ENCODE results near the gene NUDT14. TPM values are rescaled to one million over a fixed set of nuclear protein-coding genes. Genes with fewer than 3 reads are reported as not detected.

The NUDT14 gene
- polyA plus RNA-seq, 5 donors, result 21.3 to 48.9 (median 28.6) TPM

DNA sequence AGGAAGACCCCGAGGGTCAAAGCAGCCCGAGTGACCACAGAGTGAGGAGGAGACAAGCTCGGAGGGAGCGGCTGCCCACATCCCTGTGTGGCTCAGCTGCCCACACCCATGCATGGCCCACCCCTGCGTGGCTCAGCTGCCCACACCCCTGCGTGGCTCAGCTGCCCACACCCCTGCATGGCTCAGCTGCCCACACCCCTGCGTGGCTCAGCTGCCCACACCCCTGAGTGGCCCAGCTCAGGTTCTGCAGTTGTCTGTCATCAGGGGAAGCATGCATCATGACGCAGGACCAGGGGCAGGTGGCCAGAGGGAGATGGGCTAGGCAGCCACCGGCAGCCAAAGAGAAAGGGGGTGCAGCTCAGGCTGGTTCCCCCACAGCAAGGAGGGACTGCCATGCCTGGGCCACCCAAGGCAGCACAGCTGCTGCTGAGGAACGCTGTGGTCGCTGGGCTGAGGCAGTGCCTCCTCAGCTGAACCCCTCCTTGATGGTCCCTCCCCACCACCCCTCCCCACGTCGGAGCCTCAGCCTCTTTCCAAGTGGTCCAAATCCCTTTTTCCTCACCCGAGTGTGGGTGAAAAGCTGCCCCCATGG lies 33.3 kb upstream of the NUDT14 start:
- no peak for DNase-seq

- DNase-seq, result no peak
Observed at GRCh38 chr14:105213361-105213760, 32.2 kb upstream of the NUDT14 start.

DNA sequence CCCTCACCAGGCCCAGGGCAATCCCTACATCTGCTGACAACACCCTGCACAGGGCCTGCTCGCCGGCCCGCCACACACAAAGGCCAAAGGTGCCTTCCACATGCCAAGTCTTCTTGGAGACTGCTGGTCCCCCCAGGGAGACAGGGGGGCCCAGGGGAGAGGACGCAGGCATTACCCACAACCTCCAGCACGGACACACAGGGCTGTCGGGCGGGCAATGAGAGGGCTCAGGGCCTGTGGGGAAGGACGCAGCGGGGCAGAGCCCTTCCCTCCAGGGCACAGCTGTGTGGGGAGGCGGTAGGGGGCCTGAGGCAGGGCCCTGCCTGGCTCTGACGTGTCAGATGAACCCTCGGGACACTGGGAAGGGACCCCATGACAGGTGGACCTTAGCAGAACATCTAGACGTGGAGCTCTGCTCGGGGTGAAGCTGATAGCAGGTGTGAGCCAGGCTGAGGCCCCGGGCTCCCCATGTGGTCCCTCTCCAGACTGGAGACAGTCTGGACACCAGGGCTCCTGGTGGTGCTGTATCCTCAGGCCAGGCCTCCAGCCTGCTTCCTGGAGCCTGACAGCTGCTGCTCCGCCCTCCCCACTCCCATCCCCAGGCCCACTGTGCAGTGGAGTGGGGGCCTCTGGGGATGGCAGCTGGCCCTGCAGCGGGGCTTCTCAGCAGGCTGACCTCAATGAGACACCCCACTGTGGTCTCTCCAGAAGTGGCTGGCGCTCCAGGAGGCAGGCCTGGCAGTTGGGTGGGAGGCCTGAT lies 31.6 kb upstream of the NUDT14 start:
- no peak for DNase-seq

DNA sequence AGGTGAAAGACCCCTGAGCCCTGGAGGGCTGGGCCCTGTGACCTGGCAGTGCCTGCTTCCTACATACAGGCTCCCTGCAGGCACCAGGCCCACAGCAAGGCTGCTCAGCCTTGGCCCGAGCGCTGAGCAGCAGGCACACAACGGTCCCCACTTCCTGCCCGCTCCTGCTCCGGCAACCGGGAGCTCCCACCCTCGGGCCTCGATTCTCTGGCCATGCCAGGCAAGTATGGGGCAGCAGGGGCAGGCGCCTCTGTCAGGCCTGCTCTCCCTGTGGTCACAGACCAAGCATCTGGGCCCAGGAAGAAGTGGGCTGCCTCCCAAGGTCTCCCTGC lies 30.6 kb upstream of the NUDT14 start:
- no peak for DNase-seq

DNA sequence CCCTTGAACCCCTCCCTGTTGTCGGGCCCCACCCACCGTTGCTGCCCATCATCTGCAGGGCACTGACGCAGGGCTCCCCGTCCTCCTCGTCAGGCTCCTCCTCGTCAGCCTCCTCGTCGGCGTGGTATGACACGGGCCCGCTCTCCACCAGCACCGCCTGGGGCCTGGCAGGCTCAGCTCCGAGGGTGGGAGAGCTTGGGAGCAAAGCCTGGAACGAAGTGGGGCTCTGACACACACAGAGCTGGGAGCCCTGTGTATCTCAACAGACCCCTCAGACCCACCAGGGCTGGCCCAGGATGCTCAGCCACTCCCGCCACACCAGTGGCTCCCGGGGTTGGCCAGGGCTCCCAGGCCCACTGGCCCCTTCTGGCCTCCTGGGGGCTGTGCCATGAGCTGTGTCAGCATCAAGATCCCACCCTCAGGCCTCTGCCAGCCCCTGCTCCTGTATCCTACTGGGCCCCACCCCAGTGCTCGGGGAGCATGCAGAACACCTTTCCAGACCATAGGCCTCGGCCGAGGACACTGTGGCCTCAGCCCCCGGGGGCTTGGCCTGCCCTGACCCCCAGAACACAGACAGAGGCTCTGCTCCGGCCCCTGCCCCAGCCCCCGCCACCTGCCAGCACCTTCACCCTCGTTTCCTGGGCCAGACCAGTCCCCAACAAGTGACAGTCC lies 30.1 kb upstream of the NUDT14 start:
- DNase-seq, result no peak

GRCh38 chr14:105210266-105211025 lies 29.3 kb upstream of the NUDT14 start:
- DNase-seq, result no peak

DNA sequence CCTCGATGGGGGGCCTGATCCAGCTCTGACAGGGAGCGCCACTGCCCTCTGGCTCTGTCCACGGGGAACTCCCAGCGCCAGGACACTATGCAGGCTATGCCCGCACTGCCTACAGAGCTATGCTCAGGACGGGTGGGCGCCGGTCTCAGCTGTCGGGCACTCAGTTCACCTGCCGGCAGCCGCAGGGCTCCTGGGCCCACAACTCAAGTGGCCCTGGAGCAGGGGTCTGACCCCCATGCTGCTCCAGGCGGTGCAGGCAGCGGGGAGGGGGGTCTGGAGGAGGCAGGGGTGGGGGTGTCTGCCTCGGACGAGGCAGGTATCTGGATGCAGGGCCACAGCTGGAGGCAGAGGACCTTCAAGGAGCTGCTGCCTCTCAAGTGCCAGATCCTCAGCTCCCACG lies 28.5 kb upstream of the NUDT14 start:
- DNase-seq, result no peak

- DNase-seq, result no peak
Observed at GRCh38 chr14:105209091-105209490, 28.0 kb upstream of the NUDT14 start.

- DNase-seq, result no peak
Observed at GRCh38 chr14:105208738-105209075, 27.6 kb upstream of the NUDT14 start.

- no peak for DNase-seq
Observed at GRCh38 chr14:105207996-105208737, 27.1 kb upstream of the NUDT14 start.

DNA sequence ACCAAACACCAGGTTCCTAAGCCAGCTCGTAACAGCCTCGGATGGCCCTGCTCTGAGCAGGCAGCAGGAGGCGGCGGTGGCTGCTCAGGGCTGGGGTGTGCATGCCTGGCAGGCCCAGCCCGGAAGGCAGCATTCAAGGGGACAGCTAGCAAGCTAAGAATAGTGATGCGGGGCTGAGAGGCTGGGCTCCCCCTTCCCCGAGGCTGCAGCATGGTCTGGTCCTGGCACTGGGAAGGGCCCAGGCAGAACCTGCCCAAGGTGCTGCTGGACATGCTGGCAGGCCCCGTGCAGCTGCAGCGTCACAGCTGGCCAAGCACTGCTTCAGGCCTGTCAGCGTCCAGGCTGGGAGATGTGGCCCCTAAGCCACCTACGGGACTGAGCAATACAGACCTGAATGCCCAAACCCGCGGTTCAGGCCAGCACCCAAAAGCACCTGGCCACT lies 26.4 kb upstream of the NUDT14 start:
- DNase-seq, result no peak

DNA sequence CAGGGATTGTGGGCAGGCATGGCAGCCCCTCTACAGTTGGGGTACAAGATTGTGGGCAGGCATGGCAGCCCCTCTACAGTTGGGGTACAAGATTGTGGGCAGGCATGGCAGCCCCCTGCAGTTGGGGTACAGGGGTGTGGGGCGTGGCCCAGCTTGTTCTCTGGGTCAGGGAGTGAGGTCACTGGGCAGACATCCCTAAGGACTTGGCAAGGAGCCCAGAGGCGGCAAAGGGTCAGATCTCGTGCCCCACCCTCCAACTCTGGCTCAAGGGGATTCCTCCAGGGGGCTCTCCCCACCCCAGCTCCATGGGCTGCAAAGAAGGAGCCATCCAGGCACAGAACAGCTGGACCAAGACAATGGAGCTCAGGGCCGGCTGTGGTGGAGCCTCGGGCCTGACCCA lies 25.8 kb upstream of the NUDT14 start:
- DNase-seq, result no peak

- no peak for DNase-seq
Observed at GRCh38 chr14:105205673-105206208, 24.6 kb upstream of the NUDT14 start.

DNA sequence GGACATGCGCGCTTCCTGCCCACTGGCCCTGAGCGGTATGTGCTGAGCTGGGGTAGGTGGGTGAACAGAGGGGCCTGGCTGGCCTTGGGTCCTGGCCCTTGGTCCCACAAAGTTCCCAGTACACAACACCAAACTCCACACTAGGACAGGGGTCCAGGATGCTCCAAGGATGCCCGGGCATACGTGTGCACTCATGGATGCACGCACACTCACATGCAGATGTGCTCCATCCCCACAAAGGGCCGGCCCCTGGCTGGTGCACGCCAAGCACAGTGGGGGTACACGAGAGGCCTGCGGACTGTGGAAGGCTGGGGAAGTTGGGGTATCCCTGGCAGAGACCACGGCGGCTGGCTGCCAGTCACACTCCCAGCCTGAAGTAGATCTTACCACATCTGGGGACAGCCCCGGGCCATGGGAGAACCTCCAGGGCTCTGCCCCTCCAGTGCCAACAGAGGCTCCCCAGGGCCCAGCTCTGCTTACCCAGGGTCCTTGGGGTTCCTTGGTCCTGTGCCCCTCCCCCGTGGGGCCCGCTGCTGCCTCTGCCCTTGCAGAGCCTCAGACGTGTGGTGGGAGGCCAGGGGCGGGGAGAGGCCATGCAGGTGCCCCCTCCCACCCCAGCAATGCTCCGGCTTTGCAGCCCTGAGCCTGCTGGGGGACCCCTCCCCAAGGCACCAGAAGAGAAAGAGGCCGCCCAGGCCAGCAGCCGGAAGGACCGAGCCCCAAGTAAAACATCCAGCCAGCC lies 24.0 kb upstream of the NUDT14 start:
- no peak for DNase-seq

DNA sequence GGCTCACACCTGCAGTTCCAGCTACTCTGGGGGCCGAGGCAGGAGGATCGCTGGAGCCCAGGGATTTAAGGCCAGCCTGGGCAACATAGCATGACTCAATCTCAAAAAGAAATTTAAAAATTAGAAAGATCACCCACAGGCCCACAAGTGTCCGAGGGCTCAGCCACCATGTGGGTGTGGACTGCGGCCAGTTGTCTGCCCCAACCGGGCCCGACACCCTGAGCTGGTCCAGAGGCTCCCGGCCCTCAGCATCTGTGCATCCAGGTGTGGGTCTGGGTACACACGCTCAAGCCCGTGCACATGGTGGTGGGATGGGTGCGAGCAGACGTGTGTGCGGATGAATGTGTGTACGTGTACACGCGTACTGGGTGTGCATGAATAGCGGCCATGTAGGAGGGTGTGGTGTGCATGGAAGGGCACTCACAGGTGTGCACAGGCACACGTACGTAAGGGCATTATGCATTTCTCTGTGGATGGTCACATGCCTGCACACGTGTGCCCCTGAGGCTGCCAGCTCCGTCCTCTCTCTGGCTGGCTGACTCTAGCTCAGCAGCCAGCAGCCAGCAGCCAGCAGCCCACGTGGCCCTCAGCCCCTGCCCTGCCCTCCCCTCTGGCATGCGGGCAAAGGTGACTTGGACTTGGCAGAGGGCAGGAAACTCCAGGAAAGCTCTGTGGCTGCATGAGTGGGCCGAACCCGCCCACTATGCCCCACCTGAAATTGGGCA lies 23.3 kb upstream of the NUDT14 start:
- no peak for DNase-seq

GRCh38 chr14:105203701-105204100 lies 22.6 kb upstream of the NUDT14 start:
- no peak for DNase-seq

GRCh38 chr14:105203057-105203531 lies 22.0 kb upstream of the NUDT14 start:
- peak in 1 of 2 donors; percentile 59 for DNase-seq

DNA sequence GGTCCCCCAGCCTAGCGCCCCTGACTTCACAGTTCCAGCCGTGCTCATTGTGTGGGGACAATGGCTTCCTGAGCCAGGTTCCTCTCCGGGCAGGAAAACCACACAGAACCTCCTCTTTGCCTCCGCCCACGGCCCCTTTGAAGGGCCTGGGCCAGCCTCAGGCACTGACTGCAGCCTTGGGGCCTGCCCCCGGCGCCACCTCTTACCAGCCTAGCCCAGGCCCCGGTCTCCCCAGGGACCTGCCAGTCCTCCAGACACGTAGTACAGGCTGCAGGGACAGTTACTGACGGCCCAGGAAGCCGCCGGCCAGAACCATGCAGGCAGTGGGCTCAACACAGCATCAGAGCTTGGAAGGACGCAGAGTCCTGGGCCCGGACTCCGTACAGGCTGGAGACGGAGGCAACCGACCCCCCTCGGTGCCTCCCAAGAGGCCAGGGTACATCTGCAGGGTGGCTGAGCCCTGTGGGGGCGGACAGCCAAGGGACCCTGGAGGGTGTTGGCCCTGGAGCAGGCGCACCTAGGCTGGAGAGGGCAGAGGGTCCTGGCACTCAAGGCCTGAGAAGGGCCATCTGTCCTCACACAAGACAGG lies 20.9 kb upstream of the NUDT14 start:
- no peak for DNase-seq

DNA sequence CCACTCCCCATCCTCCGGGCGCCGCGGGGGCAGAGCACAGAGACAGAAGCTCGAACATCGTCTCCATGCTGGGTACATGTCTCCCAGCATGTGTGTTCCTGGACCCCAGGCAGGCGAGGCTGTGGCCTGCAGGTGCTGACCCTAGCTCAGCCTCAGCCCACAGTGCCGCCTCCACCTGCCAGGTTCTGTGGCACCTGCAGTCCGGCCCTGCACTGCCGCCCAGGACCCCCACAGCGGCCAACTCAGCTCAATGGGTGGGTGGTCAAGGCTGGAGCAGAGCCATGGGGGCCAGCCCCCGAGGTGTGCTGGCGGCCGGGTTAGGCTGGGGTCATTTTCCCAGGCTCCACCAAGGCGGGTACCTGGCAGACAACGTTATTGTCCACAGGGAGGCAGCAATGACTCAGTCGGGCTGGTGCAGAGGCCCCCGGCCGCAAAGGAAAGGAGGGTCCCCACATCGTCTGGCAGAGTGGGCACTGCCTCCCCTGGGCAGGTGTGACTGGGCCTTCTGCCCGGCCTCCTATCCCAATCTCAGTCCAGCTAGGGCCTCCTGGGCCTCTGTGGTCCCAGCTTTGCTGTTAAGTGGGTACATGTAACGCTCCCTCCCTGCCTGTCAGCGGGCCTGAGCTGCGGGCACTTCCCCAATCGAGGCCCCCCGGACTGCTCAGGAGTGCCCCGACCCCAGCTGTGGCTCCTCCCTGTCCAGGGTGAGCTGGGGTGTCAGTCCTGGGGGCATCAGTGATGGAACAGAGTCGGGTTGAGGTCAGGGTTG lies 20.2 kb upstream of the NUDT14 start:
- no peak for DNase-seq
